K562 (cell line): Measurements from ENCODE around the gene ZNF610. TPM values are rescaled to one million over a fixed set of nuclear protein-coding genes. Genes with fewer than 3 reads are reported as not detected.

ENCODE experiments used
- ATAC-seq: fragments of 200-7000 bp; cut with Tn5 transposase; 3 replicates; pipeline ENCODE4 v1.9.1; 2020; ENCODE audit warnings: moderate library complexity
- BruUV-seq: library from RNA; stranded (reverse); fragments of 400-500 nt; replicated peaks from 2 replicates; lab custom pipeline; 2021; lab: Mats Ljungman, UMichigan
- CTCF ChIA-PET: fragments of 300-600 bp; formaldehyde crosslinking; extraction: SDS; loops from one replicate; lab custom pipeline; 2021; ENCODE audit warnings: low intra/inter-chr PET ratio; lab: Yijun Ruan, JAX
- POLR2A ChIA-PET: fragments of 300-600, 350-650 bp; sonication (Branson Sonifier 250); formaldehyde crosslinking; extraction: SDS; loops from one replicate; lab custom pipeline; 2021; ENCODE audit warnings: antibody characterized with exemption, inconsistent platforms; lab: Yijun Ruan, JAX
- DNase-seq, 4 experiments: peaks; one replicate each; pipeline versions ENCODE4 v3.0.0 to v3.0.0-alpha.2; 2011 to 2018; ENCODE audit warnings: low spot score in 3 of 4, mixed read lengths in 3 of 4; ENCODE audit errors: extremely low read depth in 1 of 4
- FAIRE-seq: peaks from 2 replicates; lab custom pipeline; 2011; peaks lifted over from hg19 to GRCh38; lab: Jason Lieb, UNC
- H2AFZ ChIP-seq: 2 replicates; pipeline ENCODE4 v1.6.0; 2011; ENCODE audit warnings: low read depth, low read length, control low read depth, inconsistent platforms
- H3K27ac ChIP-seq: fragments of 200-600 bp; 3 replicates; pipeline ENCODE4 v1.8.0; 2011; ENCODE audit warnings: low read depth, mild to moderate bottlenecking, control low read depth, inconsistent platforms, low read length, moderate library complexity, mixed read lengths; ENCODE audit errors: extremely low read depth
- H3K27me3 ChIP-seq, 2 experiments: fragments of 300-600 bp in 1 of 2; 2 replicates in 1 of 2; 3 replicates in 1 of 2; pipeline versions ENCODE4 v1.6.0 to v1.8.0; 2011; ENCODE audit warnings: inconsistent platforms in 2 of 2, low read length in 2 of 2, mild to moderate bottlenecking in 1 of 2, mixed read lengths in 1 of 2, moderate library complexity in 1 of 2; ENCODE audit not compliant: control insufficient read depth in 2 of 2, insufficient read depth in 2 of 2
- H3K36me3 ChIP-seq: fragments of 300-600 bp; 3 replicates; pipeline ENCODE4 v1.8.0; 2011; ENCODE audit warnings: mild to moderate bottlenecking, low read length, inconsistent platforms; ENCODE audit not compliant: control insufficient read depth, insufficient read depth
- H3K4me1 ChIP-seq, 2 experiments: fragments of 200-600 bp in 1 of 2; replicated peaks in 1 of 2; 2 replicates in 1 of 2; 3 replicates in 1 of 2; pipeline versions ENCODE4 v1.5.1 to v1.8.0; 2011; ENCODE audit warnings: inconsistent platforms in 2 of 2, low read length in 2 of 2, mild to moderate bottlenecking in 1 of 2, mixed read lengths in 1 of 2, moderate library complexity in 1 of 2; ENCODE audit not compliant: control insufficient read depth in 2 of 2, insufficient read depth in 2 of 2
- H3K4me2 ChIP-seq: 2 replicates; pipeline ENCODE4 v1.6.1; 2011; ENCODE audit warnings: low read length, control low read depth, inconsistent platforms, mixed read lengths; ENCODE audit not compliant: insufficient read depth
- H3K4me3 ChIP-seq: fragments of 200-600 bp; sonication (generic), shearing (Covaris generic); 2 replicates; pipeline ENCODE4 v1.5.1; 2016; ENCODE audit warnings: control low read depth, inconsistent platforms
- H3K79me2 ChIP-seq: fragments of 200-600 bp; 3 replicates; pipeline ENCODE4 v1.8.0; 2011; ENCODE audit warnings: low read length, inconsistent platforms; ENCODE audit not compliant: control insufficient read depth, insufficient read depth
- H3K9ac ChIP-seq, 2 experiments: 2 replicates each; pipeline versions ENCODE4 v1.6.0 to v1.6.1; 2011; ENCODE audit warnings: low read depth in 2 of 2, low read length in 2 of 2, control low read depth in 1 of 2, inconsistent platforms in 1 of 2, mild to moderate bottlenecking in 1 of 2, mixed read lengths in 1 of 2; ENCODE audit not compliant: insufficient read depth in 1 of 2
- H3K9me1 ChIP-seq: one replicate; pipeline ENCODE4 v1.6.0; 2011; ENCODE audit warnings: inconsistent platforms, mild to moderate bottlenecking, low read length, moderate library complexity; ENCODE audit not compliant: control insufficient read depth, insufficient read depth
- H3K9me3 ChIP-seq: replicated peaks from 2 replicates; pipeline ENCODE4 v1.5.1; 2011; ENCODE audit warnings: low read depth, low read length, inconsistent platforms; ENCODE audit not compliant: control insufficient read depth, insufficient read depth
- H4K20me1 ChIP-seq: replicated peaks from 2 replicates; pipeline ENCODE4 v1.6.1; 2011; ENCODE audit warnings: low read length, inconsistent platforms, mixed read lengths; ENCODE audit not compliant: control insufficient read depth, insufficient read depth
- U2AF2 ChIP-seq: fragments of 200-400 bp; formaldehyde crosslinking; optimal IDR thresholded peaks from 2 replicates; pipeline ENCODE3; 2017; ENCODE audit warnings: low read depth, mild to moderate bottlenecking, low read length
- ZBTB33 ChIP-seq: sonication (generic); formaldehyde crosslinking; IDR thresholded peaks from 2 replicates; pipeline ENCODE4 v1.8.1; 2023; ENCODE audit warnings: mild to moderate bottlenecking, missing genetic modification reagents
- ZNF274 ChIP-seq: IDR thresholded peaks from 2 replicates; pipeline ENCODE4 v1.6.1; 2011; ENCODE audit warnings: low read depth, mild to moderate bottlenecking, low read length, moderate library complexity, borderline replicate concordance
- ZNF431 ChIP-seq: sonication (generic); formaldehyde crosslinking; IDR thresholded peaks from 2 replicates; pipeline ENCODE4 v1.8.0; 2022; ENCODE audit warnings: mild to moderate bottlenecking, missing genetic modification reagents
- WGBS: fragments of 100-300 bp; shearing (Covaris generic); methylation state at CpG from one replicate; pipeline ENCODE4 v1.1.6; 2016; ENCODE audit warnings: low coverage, mixed read lengths; ENCODE audit not compliant: insufficient coverage; ENCODE audit errors: missing lambda C conversion rate; 5-methylcytosine and 5-hydroxymethylcytosine counted together
- in situ Hi-C: fragments of 300-500 bp; cut with MboI; formaldehyde crosslinking; loops from 4 replicates; pipeline ENCODE4 v1.15.0; 2018; ENCODE audit warnings: inconsistent platforms, mixed read lengths
- intact Hi-C: fragments of 100-400 bp; cut with micrococcal nuclease; formaldehyde crosslinking; loops from 2 replicates; pipeline ENCODE4 v1.14.2; 2022
- polyA plus RNA-seq, 8 experiments: library from polyadenylated mRNA; depleted of rRNA in 4 of 8; stranded (reverse) in 5 of 8; unstranded in 3 of 8; fragments of >200 nt; fragmentation: Nextera tagmentation in 2 of 8; fragmentation: Illumina TruSeq in 1 of 8; extraction: Ambion mirVana in 2 of 8; extraction: Trizol in 1 of 8; gene quantifications; 2 replicates each; pipeline versions ENCODE4 v1.2.1 to v1.2.3, GENCODE V29; 2011 to 2014; ENCODE audit warnings: inconsistent platforms in 1 of 8, missing spikeins in 1 of 8
- total RNA-seq, 7 experiments: library from RNA; depleted of rRNA in 6 of 7; stranded (reverse); fragments of >200 nt in 6 of 7; fragmentation: Illumina TruSeq in 2 of 7; extraction: Trizol in 2 of 7; gene quantifications; 2 replicates each; pipeline versions ENCODE4 v1.2.1 to v1.2.3, GENCODE V29; 2011 to 2021; ENCODE audit warnings: low replicate concordance in 1 of 7

The ZNF610 gene
- total and polyA plus RNA-seq, 9 of the 15 experiments (the other 6 are each of a cell fraction or from before 2014, with no cell fraction given), result not detected

DNA sequence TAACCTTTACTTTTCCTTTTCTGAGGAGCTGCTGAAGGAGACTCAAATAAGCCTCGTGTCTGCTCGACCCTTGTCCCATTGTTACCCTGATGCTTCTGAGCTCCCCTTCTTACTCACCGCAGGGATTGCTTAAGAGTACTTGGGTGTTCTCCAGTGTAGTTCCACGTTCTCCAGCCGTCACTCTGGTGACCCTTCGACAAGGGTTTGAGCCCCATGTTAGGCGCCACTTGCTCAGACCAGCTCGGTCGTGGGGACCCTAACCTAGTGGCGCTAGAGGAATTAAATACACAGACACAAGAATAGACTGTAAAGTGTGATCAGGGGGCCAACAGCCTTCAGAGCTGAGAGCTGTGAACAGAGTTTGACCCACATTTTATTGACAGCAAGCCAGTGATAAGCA lies 28.8 kb upstream of the ZNF610 start (continued):
- peak; percentile 74 for TF ChIP-seq ZBTB33
- TF ChIP-seq, all 486 proteins: peak for 9

DNA sequence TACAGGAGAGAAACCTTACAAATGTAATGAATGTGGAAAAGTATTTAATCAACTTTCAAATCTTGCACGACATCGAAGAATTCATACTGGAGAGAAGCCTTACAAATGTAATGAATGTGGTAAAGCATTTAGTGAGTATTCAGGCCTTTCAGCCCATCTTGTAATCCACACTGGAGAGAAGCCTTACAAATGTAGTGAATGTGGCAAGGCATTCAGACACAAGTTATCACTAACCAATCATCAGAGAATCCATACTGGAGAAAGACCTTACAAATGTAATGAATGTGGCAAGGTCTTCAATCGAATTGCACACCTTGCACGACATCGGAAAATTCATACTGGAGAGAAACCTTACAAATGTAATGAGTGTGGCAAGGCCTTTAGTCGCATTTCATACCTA lies 13.6 kb upstream of the ZNF610 start:
- CTCF ChIA-PET, result no interaction called here
- no TSS peak for BruUV-seq
- no peak overlapping the region for H3K4me2 ChIP-seq
- ATAC-seq (no peak), DNase-seq (no peak)
- peaks cover 41% of the 10 kb centered on the region for H3K9me3 ChIP-seq
- H3K4me3 ChIP-seq, result no peak overlapping the region
- TF ChIP-seq ZNF431 (CRISPR knock-in tag), result no peak
- TF ChIP-seq ZNF274, result peak; percentile 77
- TF ChIP-seq U2AF2, result no peak
- TF ChIP-seq, all 486 proteins: peak for 1
- intact Hi-C loops (no loop called here), in situ Hi-C loops (no loop called here)
- no peak for FAIRE-seq
- Histone ChIP-seq H3K9me1 (no peaks in the 10 kb centered on the region), H3K27me3 (no peaks in the 10 kb centered on the region), H3K79me2 (no peaks in the 10 kb centered on the region), H3K27ac (no peak overlapping the region), H3K4me1 (no peaks in the 10 kb centered on the region; a peak in 1 of 5 replicates), H4K20me1 (no peaks in the 10 kb centered on the region), H3K36me3 (peaks cover 53% of the 10 kb centered on the region), H3K9ac (no peak overlapping the region), H2AFZ (no peak overlapping the region)
- WGBS, result 96% methylated on average over 6 of the region's 6 CpGs
- POLR2A ChIA-PET, result no interaction called here
